HG03432 (cell line): ENCODE measurements around the gene SRRM2.

ENCODE experiments used
- ATAC-seq: cut with Tn5 transposase; IDR thresholded peaks from one replicate; pipeline ENCODE4 v1.9.1; 2021; ENCODE audit warnings: mild to moderate bottlenecking, moderate library complexity; ENCODE audit not compliant: unreplicated experiment

SRRM2 gene

DNA sequence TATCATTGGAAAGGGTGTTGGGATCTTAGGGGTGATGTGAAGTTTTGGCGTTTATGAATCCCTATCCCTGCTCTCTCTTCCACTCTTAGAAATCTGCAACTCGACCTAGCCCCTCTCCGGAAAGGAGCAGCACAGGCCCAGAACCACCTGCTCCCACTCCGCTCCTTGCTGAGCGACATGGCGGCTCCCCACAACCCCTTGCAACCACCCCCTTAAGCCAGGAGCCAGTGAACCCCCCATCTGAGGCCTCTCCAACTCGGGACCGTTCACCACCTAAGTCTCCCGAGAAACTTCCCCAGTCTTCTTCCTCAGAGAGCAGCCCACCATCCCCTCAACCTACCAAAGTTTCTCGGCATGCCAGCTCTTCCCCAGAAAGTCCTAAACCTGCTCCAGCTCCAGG is 9.0 kb downstream of the SRRM2 start:
- ATAC-seq = no peak

- ATAC-seq = no peak
Measured at GRCh38 chr16:2761886-2762583, 9.6 kb downstream of the SRRM2 start.

- ATAC-seq = no peak
Measured at GRCh38 chr16:2762711-2763110, 10.3 kb downstream of the SRRM2 start.

DNA sequence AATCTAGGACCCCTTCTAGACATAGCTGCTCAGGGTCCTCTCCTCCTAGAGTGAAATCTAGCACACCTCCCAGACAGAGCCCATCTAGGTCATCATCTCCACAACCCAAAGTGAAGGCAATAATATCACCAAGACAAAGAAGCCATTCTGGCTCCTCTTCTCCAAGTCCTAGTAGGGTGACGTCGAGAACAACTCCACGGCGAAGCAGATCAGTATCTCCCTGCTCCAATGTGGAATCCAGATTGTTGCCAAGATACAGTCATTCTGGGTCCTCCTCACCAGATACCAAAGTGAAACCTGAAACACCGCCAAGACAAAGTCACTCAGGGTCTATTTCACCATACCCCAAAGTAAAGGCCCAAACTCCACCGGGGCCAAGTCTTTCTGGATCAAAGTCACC is 10.7 kb downstream of the SRRM2 start:
- no peak for ATAC-seq

- no peak for ATAC-seq
Measured at GRCh38 chr16:2764718-2765117, 12.3 kb downstream of the SRRM2 start.

- ATAC-seq = no peak
Measured at GRCh38 chr16:2765462-2766404, 13.3 kb downstream of the SRRM2 start.

- no peak for ATAC-seq
Measured at GRCh38 chr16:2766430-2767139, 14.1 kb downstream of the SRRM2 start.

DNA sequence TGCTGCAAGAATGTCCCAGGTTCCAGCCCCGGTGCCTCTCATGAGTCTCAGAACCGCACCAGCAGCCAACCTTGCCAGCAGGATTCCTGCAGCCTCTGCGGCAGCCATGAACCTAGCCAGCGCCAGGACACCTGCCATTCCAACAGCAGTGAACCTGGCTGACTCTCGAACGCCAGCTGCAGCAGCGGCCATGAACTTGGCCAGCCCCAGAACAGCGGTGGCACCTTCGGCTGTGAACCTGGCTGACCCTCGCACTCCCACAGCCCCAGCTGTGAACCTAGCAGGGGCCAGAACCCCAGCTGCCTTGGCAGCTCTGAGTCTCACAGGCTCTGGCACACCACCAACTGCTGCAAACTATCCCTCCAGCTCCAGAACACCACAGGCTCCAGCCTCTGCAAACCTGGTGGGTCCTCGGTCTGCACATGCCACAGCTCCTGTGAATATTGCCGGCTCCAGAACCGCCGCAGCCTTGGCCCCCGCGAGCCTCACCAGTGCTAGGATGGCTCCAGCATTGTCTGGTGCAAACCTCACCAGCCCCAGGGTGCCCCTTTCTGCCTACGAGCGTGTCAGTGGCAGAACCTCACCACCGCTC is 14.8 kb downstream of the SRRM2 start:
- ATAC-seq = no peak

DNA sequence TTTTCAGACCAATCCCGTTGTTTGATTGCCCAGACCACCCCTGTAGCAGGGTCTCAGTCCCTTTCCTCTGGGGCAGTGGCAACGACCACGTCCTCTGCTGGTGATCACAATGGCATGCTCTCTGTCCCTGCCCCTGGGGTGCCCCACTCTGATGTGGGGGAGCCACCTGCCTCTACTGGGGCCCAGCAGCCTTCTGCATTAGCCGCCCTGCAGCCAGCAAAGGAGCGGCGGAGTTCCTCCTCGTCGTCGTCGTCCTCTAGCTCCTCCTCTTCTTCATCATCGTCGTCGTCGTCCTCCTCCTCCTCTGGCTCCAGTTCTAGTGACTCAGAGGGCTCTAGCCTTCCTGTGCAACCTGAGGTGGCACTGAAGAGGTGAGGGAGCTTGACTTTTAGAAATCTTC is 15.5 kb downstream of the SRRM2 start:
- no peak for ATAC-seq

DNA sequence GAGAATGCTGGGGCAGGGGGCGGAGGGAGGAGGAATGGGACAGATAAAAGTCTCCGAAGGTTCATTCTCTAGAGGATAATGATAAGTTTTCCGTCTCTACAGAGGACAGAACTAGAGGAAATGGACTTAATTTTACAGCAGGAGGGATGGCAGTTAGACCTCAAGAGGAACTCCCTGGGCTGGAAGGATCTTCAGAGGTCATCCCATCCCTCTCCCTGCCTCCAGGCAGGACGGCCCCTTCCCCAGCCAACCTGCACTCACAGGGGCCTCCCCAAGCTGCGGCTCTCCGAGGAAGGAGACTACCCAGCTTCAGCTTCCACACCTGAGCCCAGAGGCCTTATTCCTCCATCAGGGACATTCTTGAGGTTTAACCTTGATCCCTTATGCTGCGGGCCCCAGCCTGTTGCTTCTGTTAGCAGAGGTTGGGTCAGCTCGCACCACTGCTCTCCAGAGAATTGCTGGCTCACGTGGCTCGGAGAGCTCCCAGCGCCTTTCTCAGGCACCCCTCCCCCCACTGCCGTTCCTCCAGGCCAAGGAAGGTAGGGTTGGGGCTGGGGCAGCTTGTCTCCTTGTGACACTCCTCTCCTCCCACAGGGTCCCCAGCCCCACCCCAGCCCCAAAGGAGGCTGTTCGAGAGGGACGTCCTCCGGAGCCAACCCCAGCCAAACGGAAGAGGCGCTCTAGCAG is 16.1 kb downstream of the SRRM2 start:
- ATAC-seq = no peak

DNA sequence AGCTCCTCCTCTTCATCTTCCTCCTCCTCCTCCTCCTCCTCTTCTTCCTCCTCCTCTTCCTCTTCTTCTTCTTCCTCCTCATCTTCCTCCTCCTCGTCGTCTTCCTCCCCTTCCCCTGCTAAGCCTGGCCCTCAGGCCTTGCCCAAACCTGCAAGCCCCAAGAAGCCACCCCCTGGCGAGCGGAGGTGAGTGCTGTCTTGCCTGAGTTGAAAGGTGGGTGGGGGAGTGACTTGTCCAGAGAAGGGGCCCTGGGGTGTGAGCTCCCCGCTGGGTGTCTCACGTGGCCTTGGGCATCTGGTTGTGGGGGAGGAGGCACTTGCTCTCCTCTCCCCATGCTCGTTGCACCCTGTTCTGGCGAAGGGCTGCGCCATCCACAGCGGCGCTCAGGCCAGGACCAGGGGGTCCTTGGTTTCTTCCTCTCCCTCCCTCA is 16.7 kb downstream of the SRRM2 start:
- ATAC-seq = no peak

DNA sequence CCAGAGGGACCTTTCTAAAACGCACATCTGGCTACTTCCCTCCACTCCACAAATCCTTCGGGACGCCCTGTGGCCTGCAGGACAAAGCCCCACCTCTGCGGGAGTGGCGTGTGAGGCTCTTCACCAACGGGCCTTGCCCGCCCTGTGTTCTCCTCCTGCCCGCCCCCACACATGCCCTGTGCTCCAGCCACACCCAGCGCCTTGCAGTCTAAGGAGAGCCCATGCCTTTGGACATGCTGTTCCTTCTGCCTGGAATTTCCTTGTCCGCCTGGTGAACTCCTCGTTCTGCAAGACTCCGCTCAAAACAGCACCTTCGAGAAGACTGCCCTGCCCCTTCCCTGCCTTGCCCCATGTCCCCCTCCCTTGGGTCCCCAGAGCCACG is 17.2 kb downstream of the SRRM2 start:
- ATAC-seq = no peak

DNA sequence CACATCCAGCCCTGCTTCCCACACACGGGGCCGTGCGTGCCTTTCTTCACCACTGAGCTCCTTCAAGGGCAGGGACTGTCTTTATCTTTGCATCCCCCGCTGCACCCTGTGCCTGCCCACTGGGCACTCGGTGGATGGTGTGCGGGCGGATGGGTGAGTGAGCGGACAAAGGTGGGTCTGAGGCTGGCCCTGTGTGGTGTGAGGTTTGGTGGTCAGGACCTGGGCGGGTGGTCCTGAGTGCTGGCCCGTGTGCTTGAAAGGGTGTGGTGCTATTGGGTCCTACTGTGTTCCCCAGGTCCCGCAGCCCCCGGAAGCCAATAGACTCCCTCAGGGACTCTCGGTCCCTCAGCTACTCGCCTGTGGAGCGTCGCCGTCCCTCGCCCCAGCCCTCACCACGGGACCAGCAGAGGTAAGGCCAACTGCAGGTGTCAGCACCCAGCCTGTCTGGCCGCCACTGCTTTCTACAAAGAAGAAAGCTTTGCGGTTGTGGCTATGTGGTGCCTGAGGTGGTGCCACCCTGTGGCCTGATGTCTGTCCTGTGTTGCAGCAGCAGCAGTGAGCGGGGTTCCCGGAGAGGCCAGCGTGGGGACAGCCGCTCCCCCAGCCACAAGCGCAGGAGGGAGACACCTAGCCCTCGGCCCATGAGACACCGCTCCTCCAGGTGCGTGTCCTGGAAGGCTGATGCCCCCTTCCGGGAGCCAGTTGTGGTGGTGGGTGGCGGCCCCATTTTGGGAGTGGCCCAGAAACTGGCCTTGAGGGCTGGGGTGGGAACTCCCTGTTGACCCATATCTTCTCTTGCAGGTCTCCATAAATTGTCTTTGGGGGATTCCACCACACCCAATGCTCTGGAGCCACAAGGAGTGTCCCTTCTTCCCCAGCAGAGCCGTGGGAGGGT is 17.9 kb downstream of the SRRM2 start:
- ATAC-seq = no peak

DNA sequence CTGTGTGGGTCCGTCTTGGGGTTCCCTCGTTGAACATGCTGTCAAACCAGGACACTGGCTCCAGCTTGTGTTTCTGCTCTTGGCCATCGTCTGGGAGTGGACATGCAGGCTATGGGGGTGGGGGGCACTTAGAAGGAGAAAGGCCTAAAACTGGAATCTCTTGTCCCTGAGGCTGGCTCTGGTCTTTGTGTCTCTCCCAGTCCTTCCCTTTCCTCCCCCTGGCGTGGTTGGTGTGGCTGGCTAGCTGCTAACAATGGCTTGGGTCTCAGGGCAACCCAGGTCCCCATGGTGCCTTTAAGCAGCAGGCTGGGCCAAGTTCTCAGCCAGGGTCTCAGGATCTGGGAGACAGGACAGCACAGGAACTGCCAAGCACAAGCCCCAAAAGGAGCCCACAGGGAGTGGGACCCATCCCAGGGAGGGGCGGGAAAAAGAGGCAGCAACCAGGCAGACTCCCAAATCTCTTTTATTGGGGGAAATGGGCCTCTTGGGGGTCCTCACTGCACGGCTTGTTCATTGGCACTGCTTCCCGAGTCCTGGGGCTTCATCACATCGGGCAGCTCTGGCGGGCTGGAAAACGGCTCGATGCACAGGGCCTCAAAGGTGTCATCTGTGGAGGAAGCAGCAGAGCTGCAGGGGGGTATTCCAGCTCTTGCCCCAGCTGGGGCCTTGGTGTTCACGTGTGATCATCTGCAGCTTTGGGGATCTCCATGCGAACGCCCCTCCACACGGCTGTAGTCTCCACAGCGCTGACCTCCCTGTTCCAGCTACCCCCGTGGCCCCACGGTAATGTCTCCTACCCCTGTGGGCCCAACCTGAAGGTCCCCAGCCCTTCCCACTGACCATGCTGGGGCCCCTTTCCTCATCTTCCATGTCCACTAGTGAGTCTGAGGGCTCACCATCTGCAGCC is 19.3 kb downstream of the SRRM2 start:
- no peak for ATAC-seq

- no peak for ATAC-seq
Measured at GRCh38 chr16:2773188-2773968, 20.9 kb downstream of the SRRM2 start.

DNA sequence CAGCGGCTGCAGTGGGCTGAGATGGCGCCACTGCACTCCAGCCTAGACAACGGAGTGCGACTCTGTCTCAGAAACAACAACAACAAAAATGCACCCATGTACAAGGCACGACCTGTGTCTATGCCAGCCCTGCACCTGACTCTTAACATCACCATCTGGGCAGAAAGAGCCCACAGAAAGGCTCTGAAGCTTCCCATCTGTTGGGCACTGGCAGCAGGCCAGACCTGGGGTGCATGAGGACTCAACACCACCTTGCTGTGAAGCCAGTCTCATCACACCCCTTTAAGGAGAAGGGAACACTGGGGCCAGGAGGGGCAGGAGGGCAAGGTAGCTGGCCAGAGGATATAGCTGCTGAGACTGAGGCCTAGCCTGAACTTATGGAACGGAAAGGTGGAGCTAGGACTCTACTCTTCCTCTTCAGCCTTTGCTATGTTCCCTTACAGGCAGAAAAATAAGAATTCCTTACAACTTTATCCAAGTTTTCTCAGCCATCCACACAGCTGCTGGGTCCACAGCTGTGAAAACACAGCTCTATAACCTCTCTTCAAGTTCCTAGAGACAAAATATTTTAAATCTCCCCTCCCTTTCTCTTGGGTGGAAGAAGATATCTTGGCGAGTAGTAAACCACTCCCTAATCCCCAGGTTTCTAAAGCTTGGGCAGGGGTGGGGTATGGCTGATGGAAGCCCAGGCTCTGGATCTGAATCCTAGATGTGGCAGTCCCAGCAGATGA is 21.9 kb downstream of the SRRM2 start:
- no peak for ATAC-seq

- no peak for ATAC-seq
Measured at GRCh38 chr16:2775131-2775716, 22.8 kb downstream of the SRRM2 start.
